Suprapubic skin (tissue), 4 donors: ENCODE measurements around the gene VAV2.

Experiments used
- CTCF ChIP-seq, 2 donors: fragments of 200-600 bp in 1 of 2; fragments of 450-650 bp in 1 of 2; sonication (generic) in 1 of 2; IDR thresholded peaks; one replicate each; pipeline ENCODE4 v1.5.1; 2016 to 2019; ENCODE audit warnings: antibody characterized with exemption in 2 of 2, mild to moderate bottlenecking in 1 of 2, moderate library complexity in 1 of 2
- EP300 ChIP-seq: sonication (generic); formaldehyde crosslinking; IDR thresholded peaks from one replicate; pipeline ENCODE4 v1.6.1; 2017; ENCODE audit warnings: antibody characterized with exemption
- POLR2AphosphoS5 ChIP-seq, 3 donors: sonication (generic); formaldehyde crosslinking; IDR thresholded peaks; one replicate each; pipeline ENCODE4 v1.6.1; 2017; ENCODE audit warnings: antibody characterized with exemption in 3 of 3

GRCh38 chr9:133789778-133790177, 202.3 kb downstream of the VAV2 start:
- TF ChIP-seq CTCF (IDR thresholded peaks at IDR 0.05) (no peak), POLR2AphosphoS5 (IDR thresholded peaks at IDR 0.05) (no peak), EP300 (no peak)
